NT2/D1 (cell line): ENCODE measurements around the gene ADGRA3.

Experiments
- DNase-seq: peaks from one replicate; pipeline ENCODE4 v3.0.0-alpha.2; 2011; ENCODE audit warnings: low read depth, low spot score
- H3K27me3 ChIP-seq: 2 replicates; pipeline ENCODE4 v1.6.0; 2011; ENCODE audit warnings: mild to moderate bottlenecking; ENCODE audit not compliant: insufficient read length, insufficient read depth
- H3K36me3 ChIP-seq: 2 replicates; pipeline ENCODE4 v1.6.1; 2011; ENCODE audit warnings: mild to moderate bottlenecking, low read length, mixed read lengths; ENCODE audit not compliant: insufficient read depth, insufficient read length
- H3K4me1 ChIP-seq: 2 replicates; pipeline ENCODE4 v1.5.1; 2011; ENCODE audit not compliant: insufficient read depth, insufficient read length
- H3K4me3 ChIP-seq: 2 replicates; pipeline ENCODE4 v1.5.1; 2011; ENCODE audit warnings: low read depth; ENCODE audit not compliant: insufficient read length
- H3K9ac ChIP-seq: 2 replicates; pipeline ENCODE4 v1.6.0; 2011; ENCODE audit warnings: low read depth; ENCODE audit not compliant: insufficient read length
- H3K9me3 ChIP-seq: 2 replicates; pipeline ENCODE4 v1.5.1; 2011; ENCODE audit warnings: mild to moderate bottlenecking, low read length; ENCODE audit not compliant: insufficient read depth
- SUZ12 ChIP-seq: IDR thresholded peaks from 2 replicates; pipeline ENCODE4 v1.6.1; 2011; ENCODE audit not compliant: insufficient read length, insufficient read depth; ENCODE audit errors: extremely low read depth
- YY1 ChIP-seq: IDR thresholded peaks from 2 replicates; pipeline ENCODE4 v1.6.1; 2011; ENCODE audit not compliant: insufficient read length, insufficient read depth
- ZNF274 ChIP-seq: IDR thresholded peaks from 2 replicates; pipeline ENCODE4 v1.6.1; 2011; ENCODE audit warnings: mild to moderate bottlenecking, low read depth, low read length

ADGRA3 gene

GRCh38 chr4:22363036-22363435, 152.8 kb downstream of the ADGRA3 start:
- Histone ChIP-seq H3K9me3 (no peaks in the 10 kb centered on the region), H3K27me3 (no peaks in the 10 kb centered on the region), H3K4me3 (no peak overlapping the region), H3K36me3 (no peaks in the 10 kb centered on the region), H3K9ac (no peak overlapping the region), H3K4me1 (no peaks in the 10 kb centered on the region)
- no peak for TF ChIP-seq SUZ12
- TF ChIP-seq YY1: no peak
- no peak for TF ChIP-seq ZNF274
- no peak for DNase-seq

- Histone ChIP-seq H3K4me1 (no peaks in the 10 kb centered on the region), H3K36me3 (no peaks in the 10 kb centered on the region), H3K9me3 (no peaks in the 10 kb centered on the region), H3K27me3 (no peaks in the 10 kb centered on the region), H3K4me3 (no peak overlapping the region), H3K9ac (no peak overlapping the region)
- DNase-seq: no peak
- TF ChIP-seq SUZ12: no peak
Measured at GRCh38 chr4:22356987-22357596, 158.8 kb downstream of the ADGRA3 start.

- no peak overlapping the region for H3K9ac ChIP-seq
- H3K9me3 ChIP-seq: no peaks in the 10 kb centered on the region
- H3K36me3 ChIP-seq: no peaks in the 10 kb centered on the region
- no peaks in the 10 kb centered on the region for H3K27me3 ChIP-seq
- H3K4me1 ChIP-seq: no peaks in the 10 kb centered on the region
- no peak for DNase-seq
- H3K4me3 ChIP-seq: no peak overlapping the region
- TF ChIP-seq ZNF274 (no peak), SUZ12 (no peak)
Measured at GRCh38 chr4:22348410-22348809, 167.5 kb downstream of the ADGRA3 start.

- Histone ChIP-seq H3K9me3 (peaks cover 6% of the 10 kb centered on the region; the same call in 1 of the 2 replicates), H3K4me1 (no peaks in the 10 kb centered on the region), H3K27me3 (no peaks in the 10 kb centered on the region), H3K4me3 (no peak overlapping the region), H3K9ac (no peak overlapping the region), H3K36me3 (no peaks in the 10 kb centered on the region)
- TF ChIP-seq YY1 (no peak), ZNF274 (no peak), SUZ12 (no peak)
- DNase-seq: no peak
Measured at GRCh38 chr4:22345678-22346077, 170.2 kb downstream of the ADGRA3 start.

GRCh38 chr4:22345055-22345454, 170.8 kb downstream of the ADGRA3 start:
- TF ChIP-seq SUZ12: no peak
- TF ChIP-seq YY1: no peak
- no peak for TF ChIP-seq ZNF274
- DNase-seq: no peak

GRCh38 chr4:22343606-22344005, 172.3 kb downstream of the ADGRA3 start:
- Histone ChIP-seq H3K9ac (no peak overlapping the region), H3K9me3 (peaks cover 9% of the 10 kb centered on the region; the same call in 1 of the 2 replicates), H3K27me3 (no peaks in the 10 kb centered on the region), H3K36me3 (no peaks in the 10 kb centered on the region), H3K4me1 (no peaks in the 10 kb centered on the region), H3K4me3 (no peak overlapping the region)
- no peak for DNase-seq
- TF ChIP-seq SUZ12: no peak

More at GRCh38 chr4:22345055-22345454, 170.8 kb downstream of the ADGRA3 start:
- peaks cover 9% of the 10 kb centered on the region; the same call in 1 of the 2 replicates for H3K9me3 ChIP-seq
- no peak overlapping the region for H3K4me3 ChIP-seq
- H3K36me3 ChIP-seq: no peaks in the 10 kb centered on the region
- H3K4me1 ChIP-seq: no peaks in the 10 kb centered on the region
- no peaks in the 10 kb centered on the region for H3K27me3 ChIP-seq
- no peak overlapping the region for H3K9ac ChIP-seq

- Histone ChIP-seq H3K9me3 (peaks cover 9% of the 10 kb centered on the region; the same call in 1 of the 2 replicates), H3K36me3 (no peaks in the 10 kb centered on the region), H3K4me1 (no peaks in the 10 kb centered on the region), H3K27me3 (no peaks in the 10 kb centered on the region), H3K9ac (no peak overlapping the region), H3K4me3 (no peak overlapping the region)
- DNase-seq: no peak
- no peak for TF ChIP-seq YY1
- no peak for TF ChIP-seq ZNF274
- TF ChIP-seq SUZ12: no peak
Measured at GRCh38 chr4:22339491-22339890, 176.4 kb downstream of the ADGRA3 start.

GRCh38 chr4:22338796-22339195, 177.1 kb downstream of the ADGRA3 start:
- no peaks in the 10 kb centered on the region for H3K36me3 ChIP-seq
- TF ChIP-seq YY1: no peak
- TF ChIP-seq ZNF274: no peak
- no peak for TF ChIP-seq SUZ12
- H3K4me3 ChIP-seq: no peak overlapping the region
- peaks cover 9% of the 10 kb centered on the region; the same call in 1 of the 2 replicates for H3K9me3 ChIP-seq
- no peak for DNase-seq
- H3K9ac ChIP-seq: no peak overlapping the region
- no peaks in the 10 kb centered on the region for H3K27me3 ChIP-seq
- H3K4me1 ChIP-seq: no peaks in the 10 kb centered on the region
